Measurements from ENCODE around the gene PUM1. TPM values are rescaled to one million over a fixed set of nuclear protein-coding genes. Genes with fewer than 3 reads are reported as not detected.

The PUM1 gene
- total and polyA plus RNA-seq, 10 donors = 14.9 to 122 (median 82.5) TPM

DNA sequence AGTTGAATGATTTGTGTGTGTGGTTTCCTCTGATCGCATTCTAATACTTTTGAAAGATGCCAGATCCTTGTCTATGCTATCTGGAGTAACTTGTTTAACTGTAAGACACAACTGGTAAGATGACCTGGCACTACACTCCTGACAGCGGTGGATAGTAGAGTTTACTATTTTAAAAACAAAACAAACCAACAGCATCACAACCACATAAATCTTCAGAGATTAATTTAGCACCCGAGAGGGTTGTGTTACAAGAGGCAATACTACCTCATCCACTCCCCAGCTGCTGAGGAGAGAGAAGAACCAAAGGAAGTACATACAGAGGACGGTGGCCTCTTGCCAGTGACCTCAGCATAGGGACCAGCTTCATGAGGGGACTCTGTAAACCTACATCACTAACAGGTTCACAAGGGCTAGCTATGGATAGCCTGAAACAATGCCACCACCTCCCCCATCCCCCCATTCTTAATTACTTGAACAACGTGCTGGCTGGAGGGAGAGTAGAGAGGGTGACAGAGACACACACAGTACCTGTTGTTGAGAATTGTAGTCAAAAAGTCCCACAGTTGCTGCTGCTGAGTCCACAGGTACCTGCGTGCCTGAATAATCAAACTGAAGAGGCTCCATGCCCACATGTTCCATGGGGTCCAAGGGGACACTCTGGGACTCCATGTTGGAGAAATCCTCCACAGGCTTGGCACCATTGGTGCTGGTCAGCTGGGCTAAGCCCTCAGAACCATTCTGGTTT, 73.5 kb downstream of the PUM1 start:
- intact Hi-C loops (cut with DNase I; ENCODE audit: low total_unique reads) = no loop called here
- Histone ChIP-seq H3K4me1 (peaks cover under 1 to 87% (median 31%) of the 10 kb centered on the region in 6 donors), H3K36me3 (peaks cover 0 to 97% (median 39%) of the 10 kb centered on the region in 6 donors), H3K9me3 (no peaks in the 10 kb centered on the region), H3K27me3 (replicated peaks in 1 of 7) (no peaks in the 10 kb centered on the region), H3K4me3 (no peak overlapping the region), H3K27ac (peak overlapping the region in 1 of 8 donors; percentile 7)
- peak in 1 of 3 donors; percentile 6 for TF ChIP-seq POLR2AphosphoS5 (IDR thresholded peaks at IDR 0.05)
- TF ChIP-seq, protein P1, sequence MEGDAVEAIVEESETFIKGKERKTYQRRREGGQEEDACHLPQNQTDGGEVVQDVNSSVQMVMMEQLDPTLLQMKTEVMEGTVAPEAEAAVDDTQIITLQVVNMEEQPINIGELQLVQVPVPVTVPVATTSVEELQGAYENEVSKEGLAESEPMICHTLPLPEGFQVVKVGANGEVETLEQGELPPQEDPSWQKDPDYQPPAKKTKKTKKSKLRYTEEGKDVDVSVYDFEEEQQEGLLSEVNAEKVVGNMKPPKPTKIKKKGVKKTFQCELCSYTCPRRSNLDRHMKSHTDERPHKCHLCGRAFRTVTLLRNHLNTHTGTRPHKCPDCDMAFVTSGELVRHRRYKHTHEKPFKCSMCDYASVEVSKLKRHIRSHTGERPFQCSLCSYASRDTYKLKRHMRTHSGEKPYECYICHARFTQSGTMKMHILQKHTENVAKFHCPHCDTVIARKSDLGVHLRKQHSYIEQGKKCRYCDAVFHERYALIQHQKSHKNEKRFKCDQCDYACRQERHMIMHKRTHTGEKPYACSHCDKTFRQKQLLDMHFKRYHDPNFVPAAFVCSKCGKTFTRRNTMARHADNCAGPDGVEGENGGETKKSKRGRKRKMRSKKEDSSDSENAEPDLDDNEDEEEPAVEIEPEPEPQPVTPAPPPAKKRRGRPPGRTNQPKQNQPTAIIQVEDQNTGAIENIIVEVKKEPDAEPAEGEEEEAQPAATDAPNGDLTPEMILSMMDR (IDR thresholded peaks at IDR 0.05 in 8 of 11, conservative IDR thresholded peaks at IDR 0.05 in 3 of 11) = no peak
- 54 to 84% (median 70%) methylated on average over 6 of the region's 6 CpGs for WGBS, 5 donors
- no peak for DNase-seq

DNA sequence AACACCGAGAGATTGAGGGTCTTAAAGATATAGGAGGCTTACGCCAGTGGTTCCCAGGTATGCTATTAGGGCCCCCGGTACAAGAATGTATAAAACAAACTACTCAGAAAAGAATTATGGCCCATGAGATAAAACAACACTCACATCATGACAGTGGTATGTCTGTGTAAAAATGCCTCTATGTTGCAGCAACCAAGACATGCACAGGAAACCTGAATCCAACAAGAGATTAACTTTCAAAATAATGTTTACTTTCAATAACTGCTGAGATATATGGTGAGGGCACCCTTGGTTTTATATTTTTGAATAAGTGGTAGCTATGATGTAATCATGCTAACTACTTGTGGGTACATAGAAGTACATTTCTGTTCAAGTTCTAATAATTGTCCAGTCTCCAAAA, 74.9 kb downstream of the PUM1 start:
- no peak for DNase-seq
- 91 to 97% (median 94%) methylated on average over 3 of the region's 3 CpGs for WGBS, 5 donors
- Histone ChIP-seq H3K9me3 (no peaks in the 10 kb centered on the region), H3K36me3 (peaks cover 0 to 82% (median 39%) of the 10 kb centered on the region in 6 donors), H3K27me3 (replicated peaks in 1 of 7) (no peaks in the 10 kb centered on the region), H3K4me1 (peaks cover 5 to 88% (median 36%) of the 10 kb centered on the region in 6 donors), H3K4me3 (no peak overlapping the region), H3K27ac (no peak overlapping the region)
- intact Hi-C loops (cut with DNase I; ENCODE audit: low total_unique reads) = no loop called here
- TF ChIP-seq, protein P1 (IDR thresholded peaks at IDR 0.05 in 8 of 11, conservative IDR thresholded peaks at IDR 0.05 in 3 of 11) = no peak
- TF ChIP-seq POLR2A (IDR thresholded peaks at IDR 0.05) (no peak), POLR2AphosphoS5 (IDR thresholded peaks at IDR 0.05) (no peak)

DNA sequence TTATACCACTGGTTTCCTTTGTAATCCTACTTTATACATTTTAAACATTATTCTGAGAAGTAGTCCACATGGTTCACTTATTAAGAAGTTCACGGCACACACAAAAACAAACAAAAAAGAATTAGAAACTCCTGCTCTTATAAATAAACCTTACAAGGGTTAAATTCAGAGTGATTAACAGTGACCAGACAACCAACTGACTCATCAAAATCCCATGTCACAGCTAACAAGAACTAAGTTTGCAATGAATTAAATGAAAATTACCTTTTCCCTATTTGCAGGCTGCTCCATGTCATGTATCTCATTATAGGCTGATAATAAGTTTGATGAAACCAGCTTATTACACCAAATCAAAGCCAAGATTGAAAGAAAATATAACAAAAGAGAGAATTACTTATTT, 77.5 kb downstream of the PUM1 start:
- DNase-seq = no peak
- intact Hi-C loops (cut with DNase I; ENCODE audit: low total_unique reads) = no loop called here
- Histone ChIP-seq H3K27ac (no peak overlapping the region), H3K4me1 (peaks cover 8 to 97% (median 53%) of the 10 kb centered on the region in 6 donors), H3K4me3 (no peak overlapping the region), H3K36me3 (peaks cover 0 to 69% (median 32%) of the 10 kb centered on the region in 6 donors), H3K27me3 (replicated peaks in 1 of 7) (no peaks in the 10 kb centered on the region), H3K9me3 (no peaks in the 10 kb centered on the region)
- WGBS, 5 donors = 90 to 100% (median 95%) methylated on average over 1 of the region's 1 CpG
- TF ChIP-seq POLR2A (IDR thresholded peaks at IDR 0.05) (no peak), POLR2AphosphoS5 (IDR thresholded peaks at IDR 0.05) (no peak)

DNA sequence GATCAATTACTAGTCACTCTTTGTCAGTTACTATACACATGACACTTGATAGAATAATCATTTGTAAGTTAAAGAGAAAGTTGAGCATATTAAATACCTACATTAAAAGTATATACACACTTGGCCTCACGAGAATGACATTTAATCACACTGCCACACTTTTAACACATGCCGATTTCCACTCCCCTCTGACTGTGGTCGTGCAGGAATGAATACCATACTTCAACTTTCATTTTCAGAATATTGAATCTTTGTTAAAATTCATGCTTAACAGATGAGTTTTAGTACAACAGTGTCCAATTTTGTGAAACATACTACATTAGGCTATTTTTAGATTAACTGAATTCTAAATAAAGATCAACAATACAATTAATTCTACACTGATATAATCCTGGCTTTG, 78.8 kb downstream of the PUM1 start:
- TF ChIP-seq POLR2AphosphoS5 (IDR thresholded peaks at IDR 0.05) (no peak), POLR2A (IDR thresholded peaks at IDR 0.05) (no peak)
- TF ChIP-seq, protein P1 (IDR thresholded peaks at IDR 0.05 in 8 of 11, conservative IDR thresholded peaks at IDR 0.05 in 3 of 11) = no peak
- Histone ChIP-seq H3K9me3 (no peaks in the 10 kb centered on the region), H3K36me3 (peaks cover 0 to 63% (median 22%) of the 10 kb centered on the region in 6 donors), H3K4me1 (peaks cover 8 to 98% (median 61%) of the 10 kb centered on the region in 6 donors), H3K4me3 (no peak overlapping the region), H3K27ac (no peak overlapping the region), H3K27me3 (replicated peaks in 1 of 7) (no peaks in the 10 kb centered on the region)
- intact Hi-C loops (cut with DNase I; ENCODE audit: low total_unique reads) = no loop called here
- 47 to 63% (median 54%) methylated on average over 3 of the region's 3 CpGs for WGBS, 5 donors
- DNase-seq = no peak
